Measurements from ENCODE around the gene EIF3A.

EIF3A gene

DNA sequence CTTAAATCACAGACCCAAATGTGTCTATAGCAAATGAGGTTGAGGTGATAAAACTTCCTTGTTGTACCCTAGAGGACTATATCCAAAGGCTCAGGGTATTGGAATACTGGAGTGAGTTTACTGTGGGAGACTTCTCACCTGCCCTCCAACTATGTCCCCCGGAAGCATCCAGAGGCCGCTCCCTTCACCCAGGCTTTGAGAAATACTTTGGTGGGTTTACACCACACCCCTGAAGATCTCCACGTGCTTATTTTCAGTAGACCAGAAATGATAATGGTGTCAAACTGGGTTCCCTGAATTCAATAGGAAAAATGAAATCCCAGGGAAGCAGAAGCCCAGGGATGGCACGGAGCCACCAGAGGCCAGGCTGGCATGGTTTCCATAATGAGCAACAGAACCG lies 82.4 kb downstream of the EIF3A start:
- DNase-seq, result no peak

GRCh38 chr10:118997379-118997778 lies 83.2 kb downstream of the EIF3A start:
- no peak for DNase-seq

DNA sequence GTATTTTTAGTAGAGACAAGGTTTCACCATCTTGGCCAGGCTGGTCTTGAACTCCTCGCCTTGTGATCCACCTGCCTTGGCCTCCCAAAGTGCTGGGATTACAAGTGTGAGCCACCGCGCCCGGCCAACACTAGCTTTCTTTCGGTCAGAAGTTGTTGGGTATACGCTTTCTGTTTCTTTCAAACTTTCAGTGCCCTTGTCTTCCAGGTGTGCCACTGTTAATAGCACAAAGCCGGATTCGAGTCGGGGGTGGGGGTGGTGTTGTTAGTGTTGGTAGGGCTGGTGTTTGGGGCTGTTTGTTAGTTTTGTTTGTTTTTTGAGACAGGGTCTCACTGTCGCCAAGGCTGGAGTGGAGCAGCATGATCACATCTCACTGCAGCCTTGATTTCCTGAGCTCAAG lies 84.9 kb downstream of the EIF3A start:
- no peak for DNase-seq

DNA sequence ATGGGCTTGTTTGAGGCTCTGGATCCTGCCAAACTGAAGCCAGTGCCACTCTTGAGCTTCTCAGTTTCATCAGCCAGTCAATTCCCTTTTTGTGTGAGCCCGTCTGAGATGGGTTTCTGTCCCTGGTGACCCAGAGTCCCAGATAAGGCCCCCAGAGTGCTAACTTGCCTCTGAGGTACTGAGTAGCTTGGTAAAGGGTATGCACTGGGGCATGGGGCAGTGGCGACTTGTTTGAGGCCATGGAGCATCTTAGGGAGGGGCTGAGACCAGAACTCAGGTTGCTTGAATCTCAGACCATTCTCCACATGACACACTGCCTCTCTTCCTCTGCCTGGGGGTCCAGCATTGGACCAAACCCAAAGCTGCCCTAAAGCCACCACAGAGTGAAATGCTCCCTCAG lies 86.3 kb downstream of the EIF3A start:
- DNase-seq, result no peak

- no peak for DNase-seq
Observed at GRCh38 chr10:118993214-118993613, 87.4 kb downstream of the EIF3A start.

GRCh38 chr10:118992496-118992895 lies 88.1 kb downstream of the EIF3A start:
- DNase-seq, result no peak

- no peak for DNase-seq
Observed at GRCh38 chr10:118990326-118990725, 90.3 kb downstream of the EIF3A start.

DNA sequence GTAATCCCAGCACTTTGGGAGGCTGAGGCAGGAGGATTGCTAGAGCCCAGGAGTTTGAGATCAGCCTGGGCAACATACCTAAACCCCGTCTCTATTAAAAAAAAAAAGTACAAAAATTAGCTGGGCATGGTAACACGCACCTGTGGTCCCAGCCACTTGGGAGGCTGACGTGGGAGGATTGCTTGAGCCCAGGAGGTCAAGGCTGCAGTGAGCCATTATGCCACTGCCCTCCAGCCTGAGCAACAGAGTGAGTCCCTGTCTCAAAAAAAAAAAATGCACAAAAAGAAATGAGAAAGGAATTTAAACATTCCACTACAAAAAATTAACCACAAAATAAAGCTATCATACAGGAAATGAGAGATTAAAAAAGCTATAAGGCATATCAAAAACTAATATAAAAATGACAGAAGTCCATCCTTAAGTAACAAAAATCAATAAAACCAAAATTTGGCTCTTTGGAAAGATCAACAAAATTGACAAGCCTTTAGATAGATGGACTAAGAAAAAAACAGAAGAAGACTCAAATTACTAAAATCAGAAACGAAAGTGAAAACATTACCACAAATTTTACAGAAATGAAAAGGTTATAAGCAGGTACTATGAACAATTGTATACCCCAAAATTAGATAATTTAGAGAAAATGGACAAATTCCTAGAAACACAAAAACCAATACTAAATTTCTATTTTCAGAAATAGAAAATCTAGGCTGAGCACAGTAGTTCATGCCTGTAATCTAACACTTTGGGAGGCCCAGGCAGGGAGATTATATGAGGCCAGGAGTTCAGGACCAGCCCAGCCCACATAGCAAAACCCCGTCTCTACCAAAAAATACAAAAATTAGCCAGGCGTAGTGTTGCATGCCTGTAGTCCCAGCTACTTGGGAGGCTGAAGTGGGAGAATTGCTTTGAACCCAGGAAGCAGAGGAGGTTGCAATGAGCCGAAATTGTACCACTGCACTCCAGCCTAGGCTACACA lies 93.5 kb downstream of the EIF3A start:
- no peak for DNase-seq

- no peak for DNase-seq
Observed at GRCh38 chr10:118985576-118985975, 95.0 kb downstream of the EIF3A start.

Measured in NCI-H524 treated with DMSO at 0.1 percent for 48 hours (cell line).